K562 (cell line): ENCODE measurements around the gene PHACTR3. TPM values are rescaled to one million over a fixed set of nuclear protein-coding genes. Genes with fewer than 3 reads are reported as not detected.

Experiments used
- ATAC-seq: fragments of 200-7000 bp; cut with Tn5 transposase; 3 replicates; pipeline ENCODE4 v1.9.1; 2020; ENCODE audit warnings: moderate library complexity
- BruUV-seq: library from RNA; stranded (reverse); fragments of 400-500 nt; replicated peaks from 2 replicates; lab custom pipeline; 2021; lab: Mats Ljungman, UMichigan
- CTCF ChIA-PET: fragments of 300-600 bp; formaldehyde crosslinking; extraction: SDS; loops from one replicate; lab custom pipeline; 2021; ENCODE audit warnings: low intra/inter-chr PET ratio; lab: Yijun Ruan, JAX
- POLR2A ChIA-PET: fragments of 300-600, 350-650 bp; sonication (Branson Sonifier 250); formaldehyde crosslinking; extraction: SDS; loops from one replicate; lab custom pipeline; 2021; ENCODE audit warnings: antibody characterized with exemption, inconsistent platforms; lab: Yijun Ruan, JAX
- DNase-seq, 4 experiments: peaks; one replicate each; pipeline versions ENCODE4 v3.0.0 to v3.0.0-alpha.2; 2011 to 2018; ENCODE audit warnings: low spot score in 3 of 4, mixed read lengths in 3 of 4; ENCODE audit errors: extremely low read depth in 1 of 4
- FAIRE-seq: peaks from 2 replicates; lab custom pipeline; 2011; peaks lifted over from hg19 to GRCh38; lab: Jason Lieb, UNC
- H2AFZ ChIP-seq: 2 replicates; pipeline ENCODE4 v1.6.0; 2011; ENCODE audit warnings: low read depth, low read length, control low read depth, inconsistent platforms
- H3K27ac ChIP-seq: fragments of 200-600 bp; 3 replicates; pipeline ENCODE4 v1.8.0; 2011; ENCODE audit warnings: low read depth, mild to moderate bottlenecking, control low read depth, inconsistent platforms, low read length, moderate library complexity, mixed read lengths; ENCODE audit errors: extremely low read depth
- H3K27me3 ChIP-seq, 2 experiments: fragments of 300-600 bp in 1 of 2; 2 replicates in 1 of 2; 3 replicates in 1 of 2; pipeline versions ENCODE4 v1.6.0 to v1.8.0; 2011; ENCODE audit warnings: inconsistent platforms in 2 of 2, low read length in 2 of 2, mild to moderate bottlenecking in 1 of 2, mixed read lengths in 1 of 2, moderate library complexity in 1 of 2; ENCODE audit not compliant: control insufficient read depth in 2 of 2, insufficient read depth in 2 of 2
- H3K36me3 ChIP-seq: fragments of 300-600 bp; 3 replicates; pipeline ENCODE4 v1.8.0; 2011; ENCODE audit warnings: mild to moderate bottlenecking, low read length, inconsistent platforms; ENCODE audit not compliant: control insufficient read depth, insufficient read depth
- H3K4me1 ChIP-seq, 2 experiments: fragments of 200-600 bp in 1 of 2; replicated peaks in 1 of 2; 2 replicates in 1 of 2; 3 replicates in 1 of 2; pipeline versions ENCODE4 v1.5.1 to v1.8.0; 2011; ENCODE audit warnings: inconsistent platforms in 2 of 2, low read length in 2 of 2, mild to moderate bottlenecking in 1 of 2, mixed read lengths in 1 of 2, moderate library complexity in 1 of 2; ENCODE audit not compliant: control insufficient read depth in 2 of 2, insufficient read depth in 2 of 2
- H3K4me2 ChIP-seq: 2 replicates; pipeline ENCODE4 v1.6.1; 2011; ENCODE audit warnings: low read length, control low read depth, inconsistent platforms, mixed read lengths; ENCODE audit not compliant: insufficient read depth
- H3K4me3 ChIP-seq: fragments of 200-600 bp; sonication (generic), shearing (Covaris generic); 2 replicates; pipeline ENCODE4 v1.5.1; 2016; ENCODE audit warnings: control low read depth, inconsistent platforms
- H3K79me2 ChIP-seq: fragments of 200-600 bp; 3 replicates; pipeline ENCODE4 v1.8.0; 2011; ENCODE audit warnings: low read length, inconsistent platforms; ENCODE audit not compliant: control insufficient read depth, insufficient read depth
- H3K9ac ChIP-seq, 2 experiments: 2 replicates each; pipeline versions ENCODE4 v1.6.0 to v1.6.1; 2011; ENCODE audit warnings: low read depth in 2 of 2, low read length in 2 of 2, control low read depth in 1 of 2, inconsistent platforms in 1 of 2, mild to moderate bottlenecking in 1 of 2, mixed read lengths in 1 of 2; ENCODE audit not compliant: insufficient read depth in 1 of 2
- H3K9me1 ChIP-seq: one replicate; pipeline ENCODE4 v1.6.0; 2011; ENCODE audit warnings: inconsistent platforms, mild to moderate bottlenecking, low read length, moderate library complexity; ENCODE audit not compliant: control insufficient read depth, insufficient read depth
- H3K9me3 ChIP-seq: replicated peaks from 2 replicates; pipeline ENCODE4 v1.5.1; 2011; ENCODE audit warnings: low read depth, low read length, inconsistent platforms; ENCODE audit not compliant: control insufficient read depth, insufficient read depth
- H4K20me1 ChIP-seq: replicated peaks from 2 replicates; pipeline ENCODE4 v1.6.1; 2011; ENCODE audit warnings: low read length, inconsistent platforms, mixed read lengths; ENCODE audit not compliant: control insufficient read depth, insufficient read depth
- CBX1 ChIP-seq: sonication (generic); IDR thresholded peaks from 2 replicates; pipeline ENCODE4 v1.6.1; 2016; ENCODE audit warnings: antibody characterized with exemption, low read depth, mild to moderate bottlenecking
- HDAC3 ChIP-seq: fragments of 450-650 bp; IDR thresholded peaks from 2 replicates; pipeline ENCODE4 v1.6.1; 2018; ENCODE audit warnings: borderline replicate concordance, mild to moderate bottlenecking, moderate library complexity; ENCODE audit not compliant: partially characterized antibody
- HMBOX1 ChIP-seq: sonication (generic); IDR thresholded peaks from 2 replicates; pipeline ENCODE4 v1.6.1; 2016
- JUN ChIP-seq, 2 experiments: sonication (generic) in 1 of 2; formaldehyde crosslinking in 1 of 2; IDR thresholded peaks; 2 replicates each; pipeline versions ENCODE4 v1.6.1 to v1.8.0; 2012 to 2022; ENCODE audit warnings: borderline replicate concordance in 2 of 2, mild to moderate bottlenecking in 2 of 2, improper control_type of control experiment in 1 of 2, low read depth in 1 of 2, low read length in 1 of 2, missing genetic modification reagents in 1 of 2
- MBD2 ChIP-seq: sonication (generic); IDR thresholded peaks from 2 replicates; pipeline ENCODE4 v1.6.1; 2016; ENCODE audit warnings: low read depth, borderline replicate concordance
- RBM14 ChIP-seq: fragments of 200-400 bp; formaldehyde crosslinking; IDR thresholded peaks from 2 replicates; pipeline ENCODE4 v1.6.1; 2018; ENCODE audit warnings: low read depth, mild to moderate bottlenecking, low read length, moderate library complexity, borderline replicate concordance; ENCODE audit not compliant: insufficient read depth
- RUNX1 ChIP-seq: sonication (generic); IDR thresholded peaks from 2 replicates; pipeline ENCODE4 v1.6.1; 2016; ENCODE audit warnings: antibody characterized with exemption, low read depth
- SMAD2 ChIP-seq: fragments of 150-350 bp; IDR thresholded peaks from 2 replicates; pipeline ENCODE4 v1.6.1; 2014; ENCODE audit warnings: low read depth, mild to moderate bottlenecking, low read length
- SRF ChIP-seq, 2 experiments: fragments of 250-450, 450-650 bp in 1 of 2; sonication (Bioruptor Pico) in 1 of 2; sonication (generic) in 1 of 2; formaldehyde crosslinking; IDR thresholded peaks; 2 replicates each; pipeline versions ENCODE4 v1.5.0 to v1.5.1; 2020 to 2022; ENCODE audit warnings: mild to moderate bottlenecking in 1 of 2, missing genetic modification reagents in 1 of 2
- STAT5B ChIP-seq: fragments of 250-450 bp; sonication (Bioruptor Pico); IDR thresholded peaks from 2 replicates; pipeline ENCODE4 v1.8.0; 2021; ENCODE audit warnings: mild to moderate bottlenecking, inconsistent platforms
- TARDBP ChIP-seq: fragments of 450-650 bp; IDR thresholded peaks from 2 replicates; pipeline ENCODE4 v1.6.1; 2016
- ZBTB8A ChIP-seq: fragments of 450-650 bp; IDR thresholded peaks from 2 replicates; pipeline ENCODE4 v1.6.1; 2018; ENCODE audit warnings: mild to moderate bottlenecking, moderate library complexity; ENCODE audit not compliant: partially characterized antibody
- ZNF124 ChIP-seq: sonication (generic); formaldehyde crosslinking; IDR thresholded peaks from 2 replicates; pipeline ENCODE4 v1.8.1; 2022; ENCODE audit warnings: missing genetic modification reagents
- ZNF584 ChIP-seq: fragments of 200-800 bp; sonication (Bioruptor generic); IDR thresholded peaks from 2 replicates; pipeline ENCODE4 v1.6.1; 2016; ENCODE audit warnings: low read depth, mild to moderate bottlenecking, missing genetic modification characterization, missing compliant biosample characterization
- ZNF696 ChIP-seq: fragments of 250-450 bp; sonication (Bioruptor Pico); conservative IDR thresholded peaks from 2 replicates; pipeline ENCODE4 v1.4.0; 2020; ENCODE audit warnings: mild to moderate bottlenecking, moderate library complexity
- WGBS: fragments of 100-300 bp; shearing (Covaris generic); methylation state at CpG from one replicate; pipeline ENCODE4 v1.1.6; 2016; ENCODE audit warnings: low coverage, mixed read lengths; ENCODE audit not compliant: insufficient coverage; ENCODE audit errors: missing lambda C conversion rate; 5-methylcytosine and 5-hydroxymethylcytosine counted together
- in situ Hi-C: fragments of 300-500 bp; cut with MboI; formaldehyde crosslinking; loops from 4 replicates; pipeline ENCODE4 v1.15.0; 2018; ENCODE audit warnings: inconsistent platforms, mixed read lengths
- intact Hi-C: fragments of 100-400 bp; cut with micrococcal nuclease; formaldehyde crosslinking; loops from 2 replicates; pipeline ENCODE4 v1.14.2; 2022
- polyA plus RNA-seq, 8 experiments: library from polyadenylated mRNA; depleted of rRNA in 4 of 8; stranded (reverse) in 5 of 8; unstranded in 3 of 8; fragments of >200 nt; fragmentation: Nextera tagmentation in 2 of 8; fragmentation: Illumina TruSeq in 1 of 8; extraction: Ambion mirVana in 2 of 8; extraction: Trizol in 1 of 8; gene quantifications; 2 replicates each; pipeline versions ENCODE4 v1.2.1 to v1.2.3, GENCODE V29; 2011 to 2014; ENCODE audit warnings: inconsistent platforms in 1 of 8, missing spikeins in 1 of 8
- total RNA-seq, 7 experiments: library from RNA; depleted of rRNA in 6 of 7; stranded (reverse); fragments of >200 nt in 6 of 7; fragmentation: Illumina TruSeq in 2 of 7; extraction: Trizol in 2 of 7; gene quantifications; 2 replicates each; pipeline versions ENCODE4 v1.2.1 to v1.2.3, GENCODE V29; 2011 to 2021; ENCODE audit warnings: low replicate concordance in 1 of 7
- TF ChIP-seq, protein P1 (sequence below): fragments of 250-450 bp; sonication (Bioruptor Pico); IDR thresholded peaks from 2 replicates; pipeline ENCODE4 v1.8.0; 2021; ENCODE audit warnings: mild to moderate bottlenecking, moderate library complexity
- TF ChIP-seq, protein P2 (sequence below): sonication (generic); formaldehyde crosslinking; IDR thresholded peaks from 2 replicates; pipeline ENCODE4 v1.8.0; 2023; ENCODE audit warnings: mild to moderate bottlenecking, missing genetic modification reagents

The PHACTR3 gene
- total and polyA plus RNA-seq, 9 of the 15 experiments (the other 6 are each of a cell fraction or from before 2014, with no cell fraction given): not detected

GRCh38 chr20:59599941-59600340, 4.4 kb upstream of the PHACTR3 start:
- H3K27me3 ChIP-seq: 0 out of 5 replicates have a peak, but pooled peaks cover 0 to 4% of the 10 kb centered on the region in 2 experiments
- 0 out of 2 replicates have a peak, but pooled peaks cover 6% of the 10 kb centered on the region for H4K20me1 ChIP-seq
- no peak overlapping the region for H3K4me2 ChIP-seq
- H3K36me3 ChIP-seq: no peaks in the 10 kb centered on the region
- no peak overlapping the region for H3K9ac ChIP-seq
- H3K4me3 ChIP-seq: no peak overlapping the region
- intact Hi-C loops (no loop called here), in situ Hi-C loops (no loop called here)
- ChIA-PET POLR2A (no interaction called here), CTCF (interaction anchor here (3.0 kb wide), 1 partner anchor 151 kb away, joined by 27 read pairs; no protein-coding TSS in a partner anchor)
- 0% methylated on average over 3 of the region's 3 CpGs for WGBS
- no peak for TF ChIP-seq TARDBP
- TF ChIP-seq SRF (CRISPR knock-in tag; IDR thresholded peaks at IDR 0.05): no peak
- TF ChIP-seq ZNF696 (CRISPR knock-in tag): no peak
- no peak for TF ChIP-seq ZNF124
- no peak for TF ChIP-seq HDAC3
- no peak for TF ChIP-seq CBX1
- TF ChIP-seq, protein P1, sequence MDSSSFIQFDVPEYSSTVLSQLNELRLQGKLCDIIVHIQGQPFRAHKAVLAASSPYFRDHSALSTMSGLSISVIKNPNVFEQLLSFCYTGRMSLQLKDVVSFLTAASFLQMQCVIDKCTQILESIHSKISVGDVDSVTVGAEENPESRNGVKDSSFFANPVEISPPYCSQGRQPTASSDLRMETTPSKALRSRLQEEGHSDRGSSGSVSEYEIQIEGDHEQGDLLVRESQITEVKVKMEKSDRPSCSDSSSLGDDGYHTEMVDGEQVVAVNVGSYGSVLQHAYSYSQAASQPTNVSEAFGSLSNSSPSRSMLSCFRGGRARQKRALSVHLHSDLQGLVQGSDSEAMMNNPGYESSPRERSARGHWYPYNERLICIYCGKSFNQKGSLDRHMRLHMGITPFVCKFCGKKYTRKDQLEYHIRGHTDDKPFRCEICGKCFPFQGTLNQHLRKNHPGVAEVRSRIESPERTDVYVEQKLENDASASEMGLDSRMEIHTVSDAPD (CRISPR knock-in tag): no peak
- TF ChIP-seq HMBOX1: no peak
- TF ChIP-seq ZBTB8A: no peak
- no peak for TF ChIP-seq JUN (IDR thresholded peaks at IDR 0.05; ENCODE audit: borderline replicate concordance, low read depth, low read length)
- TF ChIP-seq JUN (CRISPR knock-in tag; IDR thresholded peaks at IDR 0.05; ENCODE audit: borderline replicate concordance): no peak
- TF ChIP-seq, protein P2, sequence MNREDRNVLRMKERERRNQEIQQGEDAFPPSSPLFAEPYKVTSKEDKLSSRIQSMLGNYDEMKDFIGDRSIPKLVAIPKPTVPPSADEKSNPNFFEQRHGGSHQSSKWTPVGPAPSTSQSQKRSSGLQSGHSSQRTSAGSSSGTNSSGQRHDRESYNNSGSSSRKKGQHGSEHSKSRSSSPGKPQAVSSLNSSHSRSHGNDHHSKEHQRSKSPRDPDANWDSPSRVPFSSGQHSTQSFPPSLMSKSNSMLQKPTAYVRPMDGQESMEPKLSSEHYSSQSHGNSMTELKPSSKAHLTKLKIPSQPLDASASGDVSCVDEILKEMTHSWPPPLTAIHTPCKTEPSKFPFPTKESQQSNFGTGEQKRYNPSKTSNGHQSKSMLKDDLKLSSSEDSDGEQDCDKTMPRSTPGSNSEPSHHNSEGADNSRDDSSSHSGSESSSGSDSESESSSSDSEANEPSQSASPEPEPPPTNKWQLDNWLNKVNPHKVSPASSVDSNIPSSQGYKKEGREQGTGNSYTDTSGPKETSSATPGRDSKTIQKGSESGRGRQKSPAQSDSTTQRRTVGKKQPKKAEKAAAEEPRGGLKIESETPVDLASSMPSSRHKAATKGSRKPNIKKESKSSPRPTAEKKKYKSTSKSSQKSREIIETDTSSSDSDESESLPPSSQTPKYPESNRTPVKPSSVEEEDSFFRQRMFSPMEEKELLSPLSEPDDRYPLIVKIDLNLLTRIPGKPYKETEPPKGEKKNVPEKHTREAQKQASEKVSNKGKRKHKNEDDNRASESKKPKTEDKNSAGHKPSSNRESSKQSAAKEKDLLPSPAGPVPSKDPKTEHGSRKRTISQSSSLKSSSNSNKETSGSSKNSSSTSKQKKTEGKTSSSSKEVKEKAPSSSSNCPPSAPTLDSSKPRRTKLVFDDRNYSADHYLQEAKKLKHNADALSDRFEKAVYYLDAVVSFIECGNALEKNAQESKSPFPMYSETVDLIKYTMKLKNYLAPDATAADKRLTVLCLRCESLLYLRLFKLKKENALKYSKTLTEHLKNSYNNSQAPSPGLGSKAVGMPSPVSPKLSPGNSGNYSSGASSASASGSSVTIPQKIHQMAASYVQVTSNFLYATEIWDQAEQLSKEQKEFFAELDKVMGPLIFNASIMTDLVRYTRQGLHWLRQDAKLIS: no peak
- no peak for TF ChIP-seq RUNX1
- TF ChIP-seq RBM14: no peak
- no peak for TF ChIP-seq MBD2
- no peak for TF ChIP-seq ZNF584 (CRISPR knock-in tag)
- no peak for TF ChIP-seq SMAD2
- TF ChIP-seq STAT5B: no peak
- FAIRE-seq (no peak), ATAC-seq (no peak), DNase-seq (no peak)
- H3K27ac ChIP-seq: no peak overlapping the region
- H3K4me1 ChIP-seq: no peaks in the 10 kb centered on the region
- H2AFZ ChIP-seq: no peak overlapping the region
- no TSS peak for BruUV-seq
- H3K9me1 ChIP-seq: no peaks in the 10 kb centered on the region
- no peaks in the 10 kb centered on the region for H3K79me2 ChIP-seq
- H3K9me3 ChIP-seq: no peaks in the 10 kb centered on the region
